C4-2B (cell line): ENCODE measurements around the gene SDE2.

ENCODE experiments used
- CTCF ChIP-seq: fragments of 450-650 bp; conservative IDR thresholded peaks from 2 replicates; pipeline ENCODE4 v1.5.1; 2017; ENCODE audit warnings: mild to moderate bottlenecking
- ZFX ChIP-seq: fragments of 450-650 bp; IDR thresholded peaks from 2 replicates; pipeline ENCODE4 v1.6.1; 2017

GRCh38 chr1:225937048-225937968, 61.8 kb downstream of the SDE2 start:
- no peak for TF ChIP-seq CTCF
- TF ChIP-seq ZFX = no peak
